Measurements from ENCODE around the gene GBE1. TPM values are rescaled to one million over a fixed set of nuclear protein-coding genes. Genes with fewer than 3 reads are reported as not detected.

GBE1 gene
- total RNA-seq, 1 experiment from 2014 or later: 35.4 TPM

DNA sequence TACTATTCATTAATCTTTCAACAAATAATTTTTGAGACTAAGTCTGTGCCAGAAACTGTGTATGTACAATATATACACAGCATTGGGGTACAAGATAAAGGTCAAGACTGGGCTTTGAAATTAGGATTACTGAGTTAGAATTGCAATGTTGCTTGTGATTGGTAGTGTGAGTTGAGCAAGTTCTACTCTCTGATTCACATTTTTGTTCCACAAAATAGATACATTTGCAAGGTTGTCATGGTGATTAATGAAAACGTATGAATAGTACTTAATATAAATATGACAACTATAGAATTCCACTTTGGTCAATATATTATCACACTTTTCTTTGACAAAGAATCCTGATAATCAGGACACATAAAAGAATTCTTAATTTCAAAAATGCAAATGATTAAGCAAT lies 314.6 kb downstream of the GBE1 start:
- H3K4me1 ChIP-seq: peaks cover 8% of the 10 kb centered on the region

DNA sequence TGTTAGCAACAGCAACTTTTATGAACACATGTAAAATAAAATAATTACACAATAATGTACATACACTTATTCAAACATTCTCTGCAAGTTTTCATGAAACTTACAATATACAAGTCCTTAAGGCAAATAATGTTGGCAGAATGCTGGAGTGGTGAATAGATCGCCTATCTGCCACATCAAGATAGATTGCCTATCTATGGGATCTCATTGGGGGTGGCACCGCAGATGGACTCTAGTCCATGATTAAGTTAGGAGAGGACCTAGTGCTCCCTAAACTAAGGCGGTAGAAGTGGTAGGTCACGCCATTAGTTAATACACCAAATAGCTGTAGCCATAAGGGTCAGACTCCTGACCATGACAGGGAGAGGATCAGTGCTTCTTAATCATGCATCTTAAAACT lies 315.7 kb downstream of the GBE1 start:
- Histone ChIP-seq H3K9me3 (replicated peaks) (no peaks in the 10 kb centered on the region), H3K4me3 (no peak overlapping the region), H3K27ac (no peak overlapping the region), H3K36me3 (no peaks in the 10 kb centered on the region), H3K27me3 (no peaks in the 10 kb centered on the region), H3K4me1 (no peaks in the 10 kb centered on the region)
- DNase-seq: no peak

More for the DNA sequence above, 314.6 kb downstream of the GBE1 start:
- no peaks in the 10 kb centered on the region for H3K36me3 ChIP-seq
- H3K27me3 ChIP-seq: no peaks in the 10 kb centered on the region
- no peak overlapping the region for H3K4me3 ChIP-seq
- DNase-seq: no peak
- H3K9me3 ChIP-seq (replicated peaks): no peaks in the 10 kb centered on the region
- H3K27ac ChIP-seq: no peak overlapping the region

DNA sequence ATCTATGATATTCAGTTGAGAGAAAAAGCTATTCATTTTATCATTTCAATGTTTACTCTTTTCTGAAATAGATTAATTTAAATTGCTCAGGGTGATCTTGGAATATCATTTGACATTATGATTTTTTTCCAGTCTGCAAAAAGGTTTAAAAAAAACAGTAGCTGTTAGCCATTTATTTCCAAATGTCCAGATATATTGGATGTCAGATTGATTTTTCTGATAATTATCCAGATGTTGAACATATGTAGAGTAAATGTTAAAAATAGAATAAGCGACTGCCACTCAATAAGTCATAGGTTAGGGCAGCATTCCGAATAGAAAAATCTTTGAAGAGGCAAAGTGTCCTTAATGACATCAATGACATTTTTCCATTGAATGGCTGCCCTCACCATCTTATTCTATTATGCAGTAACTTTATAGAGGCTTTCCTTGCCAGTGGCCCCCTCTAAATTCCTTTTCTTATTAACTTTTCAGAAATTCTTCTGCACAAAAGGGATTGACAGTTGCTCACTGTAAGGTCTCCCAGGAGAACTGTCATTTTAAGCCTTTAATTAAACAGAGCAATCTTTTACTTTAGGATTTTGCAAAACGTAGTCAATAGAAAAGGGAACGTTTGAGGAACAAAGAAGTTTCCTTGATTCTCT lies 316.5 kb downstream of the GBE1 start:
- Histone ChIP-seq H3K27me3 (no peaks in the 10 kb centered on the region), H3K9me3 (replicated peaks) (no peaks in the 10 kb centered on the region), H3K4me1 (no peaks in the 10 kb centered on the region), H3K27ac (no peak overlapping the region), H3K36me3 (no peaks in the 10 kb centered on the region), H3K4me3 (no peak overlapping the region)
- no peak for DNase-seq

DNA sequence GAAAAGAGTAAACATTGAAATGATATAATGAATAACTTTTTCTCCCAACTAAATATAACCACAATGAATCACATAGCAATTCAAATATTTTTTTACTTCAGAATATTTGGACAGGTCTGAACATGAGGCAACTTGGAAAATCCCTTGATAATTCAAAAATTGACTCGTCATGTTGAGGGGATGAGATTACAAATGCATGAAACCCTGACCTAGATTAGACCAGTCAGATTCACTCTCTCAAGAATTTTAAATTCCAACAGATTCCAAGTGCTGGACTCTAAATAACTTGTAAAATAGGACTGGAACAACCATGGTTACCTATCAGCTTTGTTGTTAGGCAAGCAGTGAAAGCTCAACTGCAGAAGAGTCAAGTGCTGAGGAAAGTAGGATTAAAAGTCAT lies 317.5 kb downstream of the GBE1 start:
- H3K4me3 ChIP-seq: no peak overlapping the region
- no peak overlapping the region for H3K27ac ChIP-seq
- no peaks in the 10 kb centered on the region for H3K27me3 ChIP-seq
- H3K36me3 ChIP-seq: no peaks in the 10 kb centered on the region
- no peaks in the 10 kb centered on the region for H3K9me3 ChIP-seq (replicated peaks)
- DNase-seq: no peak
- no peaks in the 10 kb centered on the region for H3K4me1 ChIP-seq

DNA sequence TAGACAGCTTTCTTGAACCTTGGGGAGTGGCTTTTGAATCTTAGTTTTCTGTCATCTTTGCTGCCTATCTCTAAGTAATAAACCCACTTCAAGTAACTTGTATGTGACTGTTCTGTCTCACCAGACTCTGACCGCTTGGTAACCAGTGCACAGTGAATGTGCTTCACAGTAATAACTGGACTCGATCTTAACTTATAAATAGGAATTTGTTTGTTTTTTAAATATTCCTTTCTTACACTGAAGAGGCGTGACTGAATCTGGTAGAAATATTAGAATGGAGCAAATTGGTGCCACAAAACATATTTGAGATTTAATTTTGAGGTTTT lies 318.0 kb downstream of the GBE1 start:
- Histone ChIP-seq H3K4me3 (no peak overlapping the region), H3K9me3 (replicated peaks) (no peaks in the 10 kb centered on the region), H3K36me3 (no peaks in the 10 kb centered on the region), H3K27me3 (no peaks in the 10 kb centered on the region), H3K4me1 (no peaks in the 10 kb centered on the region), H3K27ac (no peak overlapping the region)
- DNase-seq: no peak

DNA sequence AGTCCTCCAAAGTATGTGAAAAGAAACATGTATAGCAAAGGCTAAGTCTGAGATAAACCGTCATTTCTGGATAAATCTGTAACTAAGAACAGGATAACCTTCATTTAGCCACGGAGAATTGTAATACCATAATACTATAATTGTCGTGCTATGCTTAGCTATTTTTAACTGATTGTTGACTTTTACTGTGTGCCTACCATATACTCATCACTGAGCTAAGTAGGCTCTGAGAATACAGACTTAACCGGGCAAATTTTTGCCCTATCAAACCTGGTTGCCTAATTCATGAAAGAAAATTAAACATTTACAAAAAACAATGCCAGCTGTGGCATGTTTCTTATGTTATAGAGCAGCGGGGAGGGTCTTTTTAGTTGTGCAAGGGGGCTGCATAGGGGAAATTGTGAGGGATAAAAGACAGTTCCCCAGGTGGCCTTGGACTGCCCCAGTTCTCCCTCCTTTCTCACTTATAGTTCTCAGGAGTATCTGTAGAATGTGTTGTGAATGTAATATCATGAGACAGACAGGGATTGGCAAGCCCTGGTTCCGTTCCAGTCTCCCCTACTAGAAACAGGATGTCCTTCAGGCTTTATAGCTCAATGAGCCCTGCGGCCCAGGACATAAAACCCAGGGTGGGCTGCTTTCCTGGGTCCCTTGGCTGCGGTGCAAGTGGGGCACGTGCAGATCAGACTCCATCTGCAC lies 318.5 kb downstream of the GBE1 start:
- no peaks in the 10 kb centered on the region for H3K4me1 ChIP-seq
- H3K4me3 ChIP-seq: no peak overlapping the region
- DNase-seq: no peak
- no peaks in the 10 kb centered on the region for H3K27me3 ChIP-seq
- H3K36me3 ChIP-seq: no peaks in the 10 kb centered on the region
- no peaks in the 10 kb centered on the region for H3K9me3 ChIP-seq (replicated peaks)
- no peak overlapping the region for H3K27ac ChIP-seq

DNA sequence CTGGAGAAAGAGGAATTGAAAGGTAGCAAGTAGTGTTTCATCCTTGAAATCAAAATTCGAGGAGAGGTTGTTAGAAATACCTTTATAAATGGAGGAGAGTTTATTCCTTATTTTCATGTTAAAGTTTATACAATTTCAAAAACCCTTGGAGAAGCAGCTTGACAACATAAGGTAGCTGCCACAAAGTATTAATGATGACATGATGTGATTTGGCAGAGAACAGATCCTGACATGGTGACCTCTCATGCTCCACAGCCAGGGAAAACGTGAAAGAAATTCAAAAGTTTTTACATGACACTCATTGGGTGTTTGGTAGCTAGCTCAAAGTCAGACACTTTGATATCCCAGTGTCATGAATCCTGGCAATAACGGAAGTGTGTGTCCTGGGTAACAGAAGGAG lies 320.8 kb downstream of the GBE1 start:
- Histone ChIP-seq H3K4me1 (no peaks in the 10 kb centered on the region), H3K9me3 (replicated peaks) (no peaks in the 10 kb centered on the region), H3K36me3 (no peaks in the 10 kb centered on the region), H3K27me3 (no peaks in the 10 kb centered on the region), H3K4me3 (no peak overlapping the region), H3K27ac (no peak overlapping the region)
- no peak for DNase-seq

Data from SJCRH30 (cell line).